ENCODE measurements around the gene PITPNM2.

The PITPNM2 gene

GRCh38 chr12:123143736-123144461, 7.0 kb downstream of the PITPNM2 start:
- no peak for DNase-seq

DNA sequence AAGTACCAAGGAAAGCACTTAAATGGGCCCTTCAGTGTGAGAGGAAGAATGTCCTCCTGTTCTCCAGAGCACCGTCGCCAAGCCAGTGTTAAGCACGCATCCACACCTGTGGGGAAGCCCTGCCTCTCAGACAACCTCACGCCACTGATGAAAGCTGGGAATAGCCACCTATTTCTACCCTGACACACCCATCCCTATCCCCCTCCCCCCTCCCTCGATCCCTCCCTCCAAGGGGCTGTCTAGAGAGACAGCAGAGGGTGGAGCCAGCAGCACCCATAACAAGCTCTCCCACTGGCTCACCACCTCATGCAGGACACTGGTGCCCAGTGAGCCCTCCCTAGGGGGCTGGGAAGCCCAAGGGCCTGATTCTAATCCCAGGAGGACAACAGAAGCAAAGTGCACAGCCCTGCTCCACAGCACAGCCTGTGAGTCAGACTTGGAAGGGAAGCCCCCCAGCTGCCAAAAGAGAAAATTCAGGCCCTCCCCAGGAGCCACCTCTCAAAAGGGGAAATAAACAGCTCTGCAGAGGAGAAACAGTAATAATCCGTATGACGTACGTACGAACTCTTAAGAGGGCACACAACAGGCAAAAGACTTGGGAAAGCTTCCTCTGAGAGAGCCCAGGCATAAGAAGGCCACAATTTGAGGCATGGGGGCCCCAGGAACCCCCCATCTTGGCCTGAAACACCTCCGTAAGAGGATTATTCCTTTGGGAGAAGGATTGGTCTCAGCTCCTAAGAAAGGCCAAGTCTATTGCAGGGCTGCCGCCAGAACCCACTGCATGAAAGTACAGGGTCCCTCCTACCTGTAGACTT, 7.8 kb downstream of the PITPNM2 start:
- DNase-seq = peak; percentile 84

- no peak for DNase-seq
Observed at GRCh38 chr12:123142518-123142840, 8.4 kb downstream of the PITPNM2 start.

DNA sequence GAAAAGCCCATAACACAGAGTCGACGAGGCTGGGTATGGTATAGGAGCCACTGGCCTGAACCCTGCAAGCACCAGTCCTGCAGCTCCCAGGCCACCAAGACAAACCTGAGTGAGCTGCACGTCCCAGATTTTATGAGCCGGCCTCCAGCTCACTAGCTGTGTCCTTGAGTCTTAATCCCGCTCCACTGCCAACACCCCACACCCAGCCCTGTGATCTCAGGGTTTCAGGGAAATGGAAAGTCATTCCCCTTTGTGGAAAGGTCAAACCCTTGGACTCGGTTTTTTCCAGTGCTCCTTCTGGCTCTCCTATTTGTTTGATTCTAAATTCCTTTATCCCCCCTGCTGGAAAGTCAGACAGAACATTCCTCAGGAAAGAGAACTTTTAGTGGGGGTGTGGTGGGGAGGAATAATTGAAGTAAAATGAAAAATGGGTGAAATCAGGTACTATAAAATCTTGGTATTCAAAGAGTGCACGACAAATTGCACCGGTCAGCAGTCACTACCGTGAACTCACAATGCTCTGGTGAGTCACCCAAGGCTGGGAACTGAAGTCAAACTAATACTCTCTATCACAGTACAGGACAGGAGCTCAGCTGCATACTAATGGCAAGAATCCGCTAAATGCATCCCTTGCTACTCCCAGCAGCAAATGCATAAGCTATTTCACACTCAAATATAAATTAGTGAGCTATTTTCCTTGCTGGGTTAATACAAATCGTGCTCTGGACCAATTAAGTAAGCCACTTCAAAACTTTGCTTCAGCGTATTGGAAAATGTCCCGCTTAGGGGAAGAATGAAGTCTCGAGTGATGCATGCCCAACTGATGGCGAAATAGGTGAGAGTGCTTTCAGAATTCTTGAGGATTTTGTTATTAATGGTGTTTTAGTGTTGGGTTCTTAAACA, 9.0 kb downstream of the PITPNM2 start:
- DNase-seq = no peak

DNA sequence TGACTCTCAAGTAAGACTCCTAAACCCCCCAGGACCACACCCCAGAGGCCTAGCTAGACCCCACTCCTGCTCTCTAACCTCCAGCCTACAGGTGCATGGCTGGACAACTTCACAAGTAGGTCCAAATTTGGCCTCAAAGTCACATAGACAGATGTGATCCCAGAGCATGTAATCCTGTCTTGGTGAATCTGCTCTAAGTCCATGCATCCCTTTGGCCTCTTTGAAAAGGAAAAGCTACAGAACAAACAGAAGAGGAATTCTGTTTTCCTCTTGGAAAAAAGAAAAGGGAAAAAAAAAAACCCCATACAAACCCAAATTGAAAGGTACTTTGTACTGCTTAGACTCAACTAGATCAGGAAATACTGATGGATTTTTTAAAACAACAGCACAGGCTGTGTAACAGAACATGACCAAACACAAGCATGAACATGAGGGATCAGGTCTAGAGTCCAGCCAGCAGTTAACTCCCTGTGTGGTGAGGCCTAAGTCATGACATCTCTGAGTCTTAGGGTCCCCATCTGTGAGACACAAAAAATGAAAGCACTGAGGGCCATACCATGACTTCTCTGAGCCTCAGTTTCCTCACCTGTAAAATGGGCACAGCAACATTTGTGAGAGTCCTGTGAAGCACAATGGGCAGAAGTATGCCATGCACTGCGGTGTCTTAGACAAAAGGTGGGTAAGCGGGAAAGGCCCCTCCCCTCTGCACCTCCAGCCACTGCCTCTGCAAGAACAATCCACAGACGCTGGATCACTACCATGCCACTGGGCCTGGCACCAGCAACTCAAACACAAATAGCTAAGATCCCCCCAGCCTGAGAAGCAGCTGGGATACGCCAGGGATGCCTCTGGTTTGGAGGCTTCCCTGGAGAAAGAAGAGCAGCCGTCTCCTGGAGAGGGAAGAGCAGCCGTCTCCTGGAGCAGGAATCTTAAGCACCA, 9.9 kb downstream of the PITPNM2 start:
- no peak for DNase-seq

- no peak for DNase-seq
Observed at GRCh38 chr12:123139926-123140675, 10.8 kb downstream of the PITPNM2 start.

DNA sequence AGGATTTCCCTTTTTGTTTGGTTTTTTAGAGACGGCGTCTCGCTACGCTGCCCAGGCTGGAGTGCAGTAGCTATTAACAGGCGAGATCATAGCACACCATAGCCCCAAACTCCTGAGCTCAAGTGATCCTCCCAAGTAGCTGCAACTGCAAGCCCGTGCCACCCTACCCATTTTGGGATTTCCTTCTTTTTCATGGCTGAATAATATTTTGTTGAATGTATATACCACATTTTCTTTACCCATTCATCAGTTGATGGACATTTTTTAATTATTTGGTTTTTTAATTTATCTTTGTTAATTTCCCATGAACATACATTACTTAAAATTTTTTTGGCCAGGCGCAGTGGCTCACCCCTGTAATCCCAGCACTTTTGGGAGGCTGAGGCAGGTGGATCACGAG, 15.2 kb downstream of the PITPNM2 start:
- DNase-seq = no peak

GRCh38 chr12:123134826-123135225, 16.1 kb downstream of the PITPNM2 start:
- DNase-seq = no peak

DNA sequence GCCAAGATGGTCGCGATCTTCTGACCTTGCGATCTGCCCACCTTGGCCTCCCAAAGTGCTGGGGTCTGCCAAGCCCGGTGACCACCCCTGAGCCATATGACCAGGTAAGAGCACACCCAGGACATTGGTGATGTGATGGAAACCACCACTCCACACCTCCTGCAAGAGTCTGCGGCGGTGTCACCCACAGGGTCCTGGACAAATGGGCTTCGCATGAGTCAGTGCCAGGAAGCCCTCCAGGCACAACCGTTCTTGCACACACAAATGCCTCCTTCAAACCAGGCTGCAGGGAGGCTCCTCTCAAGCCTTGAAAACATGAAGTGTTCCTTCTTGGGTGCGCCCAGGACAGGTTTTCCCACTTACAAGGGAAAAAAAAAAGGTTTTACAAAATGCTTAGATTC, 16.6 kb downstream of the PITPNM2 start:
- DNase-seq = no peak

GRCh38 chr12:123133701-123134100, 17.2 kb downstream of the PITPNM2 start:
- DNase-seq = no peak

DNA sequence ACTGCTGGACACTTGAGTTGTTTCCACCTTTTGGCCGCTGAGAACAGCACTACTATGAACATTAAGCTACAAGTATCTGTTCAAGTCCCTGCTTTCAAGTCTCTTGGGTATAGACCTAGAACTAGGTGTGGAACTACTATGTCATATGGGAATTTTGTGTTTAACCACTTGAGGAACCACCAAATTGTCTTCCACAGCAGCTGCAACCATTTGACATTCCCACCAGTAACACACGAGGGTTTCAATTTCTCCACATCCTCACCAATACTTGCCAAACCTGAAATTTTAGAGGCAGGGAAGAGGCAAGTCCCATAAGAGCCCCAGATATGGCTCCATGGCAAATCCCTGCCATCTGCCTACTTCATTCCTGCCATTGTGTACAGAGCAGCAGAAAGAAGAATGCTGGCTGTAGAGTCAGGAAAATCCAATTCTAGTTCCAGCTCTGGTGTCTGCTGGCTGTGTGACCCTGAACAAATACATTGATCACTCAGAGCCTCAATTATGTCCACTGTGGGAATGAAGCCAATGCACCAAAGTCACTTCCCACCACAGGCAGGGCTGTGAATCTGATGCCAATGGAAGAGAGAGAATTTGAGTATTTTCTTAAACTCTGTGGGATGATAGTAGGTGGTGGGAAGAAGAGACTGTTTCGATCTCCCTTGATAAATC, 17.8 kb downstream of the PITPNM2 start:
- DNase-seq = no peak

DNA sequence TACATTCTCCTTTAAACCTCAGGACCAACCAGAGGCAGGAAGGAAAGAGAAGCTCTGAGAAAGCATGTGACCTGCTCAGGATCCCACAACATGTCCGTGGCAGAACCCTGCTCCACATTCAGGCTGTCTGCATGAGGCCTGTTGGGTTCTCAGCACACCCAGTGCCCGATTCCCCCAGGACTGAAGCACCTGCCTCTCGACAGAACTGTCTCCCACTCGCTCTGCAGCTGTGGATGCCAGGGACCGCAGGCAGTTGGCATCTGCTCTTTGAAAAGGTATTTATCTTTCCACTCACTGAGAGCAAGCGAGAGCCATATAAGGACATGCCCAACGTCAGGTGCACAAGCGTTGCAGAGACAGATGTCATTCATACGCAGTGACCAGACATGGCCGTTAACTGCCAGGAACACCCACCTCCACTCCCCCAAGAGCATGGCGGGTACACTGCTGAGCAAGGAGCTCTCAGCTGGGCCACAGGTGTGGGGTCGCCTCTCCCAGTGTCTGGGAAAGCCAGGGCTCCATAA, 18.9 kb downstream of the PITPNM2 start:
- DNase-seq = peak; percentile 98

- no peak for DNase-seq
Observed at GRCh38 chr12:123131291-123131832, 19.5 kb downstream of the PITPNM2 start.

- no peak for DNase-seq
Observed at GRCh38 chr12:123129621-123130020, 21.3 kb downstream of the PITPNM2 start.

GRCh38 chr12:123127182-123127495, 23.8 kb downstream of the PITPNM2 start:
- DNase-seq = no peak

DNA sequence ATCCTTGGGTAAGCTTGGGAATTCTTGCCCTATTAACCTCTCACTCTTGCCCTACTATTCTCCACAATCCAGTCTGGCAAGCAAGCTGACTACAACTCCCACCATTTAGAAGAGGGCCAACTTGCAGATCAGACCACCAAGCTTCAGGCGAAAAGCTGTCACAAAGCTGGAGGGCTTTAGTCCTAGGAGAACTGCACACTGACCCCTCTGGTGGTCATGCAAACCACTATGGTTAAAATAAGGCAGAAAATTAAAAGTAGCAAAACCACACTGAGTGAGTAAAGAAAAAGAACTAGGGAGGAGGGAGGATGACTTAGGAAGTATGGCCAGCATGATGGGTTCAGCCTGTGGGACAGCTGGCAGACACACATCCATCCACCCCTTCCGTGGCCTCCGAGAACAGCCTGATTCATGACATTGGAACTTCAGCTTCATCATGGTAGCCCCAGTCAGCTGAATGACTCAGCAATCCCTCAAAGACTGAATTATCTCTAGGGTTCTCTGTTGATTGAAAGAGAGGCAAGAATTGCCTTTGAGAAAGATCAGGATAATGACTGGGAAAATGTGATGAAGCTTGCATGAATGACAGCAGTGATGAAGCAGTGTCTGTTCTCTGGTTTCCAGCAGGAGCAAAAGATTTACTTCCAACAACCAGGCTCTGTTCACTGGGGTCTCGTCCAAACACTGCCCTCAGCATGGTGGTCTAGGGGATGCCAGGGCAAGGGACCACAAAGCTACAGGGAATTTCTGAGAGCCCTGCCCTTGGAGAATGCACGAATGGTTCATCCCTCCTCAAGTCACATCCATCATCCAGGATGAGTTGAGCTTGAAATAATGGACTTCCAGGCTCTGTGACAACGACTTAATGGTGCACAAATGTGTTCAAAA, 24.4 kb downstream of the PITPNM2 start:
- no peak for DNase-seq

GRCh38 chr12:123122626-123123025, 28.3 kb downstream of the PITPNM2 start:
- no peak for DNase-seq

DNA sequence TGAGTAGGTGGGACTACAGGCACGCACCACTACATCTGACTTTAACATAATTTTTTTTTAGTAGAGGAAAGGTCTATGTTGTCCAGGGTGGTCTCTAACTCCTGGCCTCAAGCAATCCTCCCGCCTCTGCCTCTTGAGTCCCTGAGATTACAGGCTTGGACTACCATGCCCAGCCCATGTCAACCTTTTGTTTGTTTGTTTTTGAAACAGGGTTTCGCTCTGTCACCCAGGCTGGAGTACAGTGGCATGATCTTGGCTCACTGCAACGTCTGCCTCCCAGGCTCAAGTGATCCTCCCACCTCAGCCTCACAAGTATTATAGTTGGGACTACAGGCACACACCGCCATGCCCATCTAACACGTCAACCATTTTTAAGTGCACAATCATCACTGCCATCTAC, 29.2 kb downstream of the PITPNM2 start:
- DNase-seq = no peak

GRCh38 chr12:123120452-123121166, 30.3 kb downstream of the PITPNM2 start:
- peak; percentile 82 for DNase-seq
